ENCODE results near the gene DSE. TPM values are rescaled to one million over a fixed set of nuclear protein-coding genes. Genes with fewer than 3 reads are reported as not detected.

Gene DSE
- total RNA-seq, 4 donors from 2014 or later = 71.2 to 129 (median 119) TPM

GRCh38 chr6:116417661-116418060 lies 46.9 kb downstream of the DSE start:
- no peak for TF ChIP-seq CTCF (IDR thresholded peaks at IDR 0.05; ENCODE audit: low read depth)

GRCh38 chr6:116419069-116419786 lies 48.5 kb downstream of the DSE start:
- TF ChIP-seq CTCF (IDR thresholded peaks at IDR 0.05; ENCODE audit: low read depth) = no peak

GRCh38 chr6:116420341-116420740 lies 49.6 kb downstream of the DSE start:
- TF ChIP-seq CTCF (IDR thresholded peaks at IDR 0.05; ENCODE audit: low read depth) = no peak

- TF ChIP-seq CTCF (IDR thresholded peaks at IDR 0.05; ENCODE audit: low read depth) = no peak
Observed at GRCh38 chr6:116422238-116422637, 51.5 kb downstream of the DSE start.

GRCh38 chr6:116424001-116424400 lies 53.3 kb downstream of the DSE start:
- no peak for TF ChIP-seq CTCF (IDR thresholded peaks at IDR 0.05; ENCODE audit: low read depth)

GRCh38 chr6:116426551-116426950 lies 55.8 kb downstream of the DSE start:
- TF ChIP-seq CTCF (IDR thresholded peaks at IDR 0.05; ENCODE audit: low read depth) = no peak

- no peak for TF ChIP-seq CTCF (IDR thresholded peaks at IDR 0.05; ENCODE audit: low read depth)
Observed at GRCh38 chr6:116429111-116429510, 58.4 kb downstream of the DSE start.

Measured in subcutaneous adipose tissue (tissue), 4 donors.